HCT116 (cell line): Measurements from ENCODE around the gene COL5A2. TPM values are rescaled to one million over a fixed set of nuclear protein-coding genes. Genes with fewer than 3 reads are reported as not detected.

Experiments used
- ATAC-seq: fragments of 200-7000 bp; cut with Tn5 transposase; 2 replicates; pipeline ENCODE4 v1.9.1; 2020; ENCODE audit warnings: mild to moderate bottlenecking, moderate library complexity
- BruUV-seq: library from RNA; stranded (reverse); fragments of 400-500 nt; replicated peaks from 2 replicates; lab custom pipeline; 2021; lab: Mats Ljungman, UMichigan
- CTCF ChIA-PET: fragments of 300-600 bp; sonication (Branson Sonifier 250); formaldehyde crosslinking; loops from one replicate; lab custom pipeline; 2021; ENCODE audit warnings: antibody characterized with exemption; lab: Charles Lee
- POLR2A ChIA-PET: fragments of 300-600, 350-600 bp; sonication (Branson Sonifier 250); formaldehyde crosslinking; loops from one replicate; lab custom pipeline; 2021; ENCODE audit warnings: antibody characterized with exemption; lab: Charles Lee
- RAD21 ChIA-PET, 2 experiments: fragments of 300-600 bp; sonication (Branson Sonifier 250); formaldehyde crosslinking; loops; one replicate each; lab custom pipeline; 2023; ENCODE audit warnings: low total read pairs in 2 of 2; ENCODE audit not compliant: uncharacterized antibody in 2 of 2, unreplicated experiment in 2 of 2, low non-redundant PET in 1 of 2; lab: Charles Lee
- DNase-seq: peaks from one replicate; pipeline ENCODE4 v3.0.0-alpha.2; 2010; ENCODE audit warnings: low read depth, low spot score
- H2AFZ ChIP-seq: fragments of 200-600 bp; shearing (Covaris generic), sonication (generic); 2 replicates; pipeline ENCODE4 v1.6.1; 2017; ENCODE audit warnings: low read depth, mixed run types, mixed read lengths, antibody characterized with exemption, low read length; ENCODE audit not compliant: poor library complexity, severe bottlenecking
- H3K27ac ChIP-seq: 2 replicates; pipeline ENCODE4 v1.5.1; 2012; ENCODE audit warnings: low read depth, low read length
- H3K27me3 ChIP-seq: fragments of 200-600 bp; sonication (generic); 2 replicates; pipeline ENCODE4 v1.6.1; 2016; ENCODE audit warnings: mixed run types, low read length, mixed read lengths; ENCODE audit not compliant: insufficient read depth
- H3K36me3 ChIP-seq, 2 experiments: fragments of 200-500 bp in 1 of 2; fragments of 200-600 bp in 1 of 2; sonication (Bioruptor generic) in 1 of 2; sonication (generic) in 1 of 2; 2 replicates each; pipeline versions ENCODE4 v1.5.1 to v1.6.1; 2014 to 2016; ENCODE audit warnings: low read length in 2 of 2, inconsistent platforms in 1 of 2, mixed read lengths in 1 of 2, mixed run types in 1 of 2; ENCODE audit not compliant: insufficient read depth in 2 of 2, control insufficient read depth in 1 of 2
- H3K4me1 ChIP-seq, 2 experiments: fragments of 200-600 bp in 1 of 2; sonication (generic) in 1 of 2; 2 replicates each; pipeline versions ENCODE4 v1.5.1 to v1.6.1; 2012 to 2017; ENCODE audit warnings: low read length in 2 of 2, inconsistent platforms in 1 of 2, mild to moderate bottlenecking in 1 of 2, mixed read lengths in 1 of 2, mixed run types in 1 of 2, moderate library complexity in 1 of 2; ENCODE audit not compliant: insufficient read depth in 2 of 2, control insufficient read depth in 1 of 2
- H3K4me2 ChIP-seq: fragments of 200-600 bp; sonication (generic); 2 replicates; pipeline ENCODE4 v1.6.1; 2017; ENCODE audit warnings: mixed run types, low read length, mixed read lengths
- H3K4me3 ChIP-seq, 2 experiments: fragments of 200-600 bp in 1 of 2; sonication (generic) in 1 of 2; replicated peaks in 1 of 2; 2 replicates each; pipeline ENCODE4 v1.5.1; 2011 to 2016; ENCODE audit warnings: low read length in 2 of 2, control low read depth in 1 of 2, low read depth in 1 of 2, mild to moderate bottlenecking in 1 of 2, mixed read lengths in 1 of 2, mixed run types in 1 of 2
- H3K79me2 ChIP-seq: fragments of 200-600 bp; sonication (generic); 2 replicates; pipeline ENCODE4 v1.6.1; 2017; ENCODE audit warnings: mild to moderate bottlenecking, mixed run types, low read length, moderate library complexity, mixed read lengths; ENCODE audit not compliant: insufficient read depth
- H3K9ac ChIP-seq: fragments of 200-600 bp; sonication (generic); 2 replicates; pipeline ENCODE4 v1.6.1; 2016; ENCODE audit warnings: low read length, mixed read lengths
- H3K9me2 ChIP-seq: fragments of 200-600 bp; sonication (generic), shearing (Covaris generic); 2 replicates; pipeline ENCODE4 v1.6.1; 2017; ENCODE audit warnings: mixed run types, mild to moderate bottlenecking, moderate library complexity; ENCODE audit not compliant: insufficient read depth
- H3K9me3 ChIP-seq, 2 experiments: fragments of 200-500 bp in 1 of 2; fragments of 200-600 bp in 1 of 2; sonication (Bioruptor generic) in 1 of 2; sonication (generic) in 1 of 2; 2 replicates each; pipeline ENCODE4 v1.6.1; 2014 to 2017; ENCODE audit warnings: low read length in 2 of 2, mixed read lengths in 2 of 2, inconsistent platforms in 1 of 2, low read depth in 1 of 2, mild to moderate bottlenecking in 1 of 2, mixed run types in 1 of 2, moderate library complexity in 1 of 2; ENCODE audit not compliant: control insufficient read depth in 1 of 2, insufficient read depth in 1 of 2
- H4K20me1 ChIP-seq: fragments of 200-600 bp; sonication (generic), shearing (Covaris generic); 2 replicates; pipeline ENCODE4 v1.6.1; 2017; ENCODE audit warnings: mixed run types, mild to moderate bottlenecking, moderate library complexity; ENCODE audit not compliant: insufficient read depth
- ATF3 ChIP-seq: IDR thresholded peaks from 2 replicates; pipeline ENCODE4 v1.6.1; 2012
- CEBPB ChIP-seq: IDR thresholded peaks from 2 replicates; pipeline ENCODE4 v1.6.1; 2012; ENCODE audit warnings: low read depth
- CTCF ChIP-seq, 3 experiments: fragments of 200-600 bp in 1 of 3; sonication (generic) in 1 of 3; IDR thresholded peaks in 2 of 3; conservative IDR thresholded peaks in 1 of 3; 2 replicates each; pipeline ENCODE4 v1.5.1; 2012 to 2017; ENCODE audit warnings: low read depth in 2 of 3, low read length in 2 of 3, antibody characterized with exemption in 1 of 3, borderline replicate concordance in 1 of 3, control low read depth in 1 of 3, mild to moderate bottlenecking in 1 of 3, mixed read lengths in 1 of 3, mixed run types in 1 of 3, moderate library complexity in 1 of 3; ENCODE audit not compliant: insufficient read depth in 1 of 3
- EGR1 ChIP-seq: IDR thresholded peaks from 2 replicates; pipeline ENCODE4 v1.6.1; 2012; ENCODE audit warnings: low read depth
- ELF1 ChIP-seq: IDR thresholded peaks from 2 replicates; pipeline ENCODE4 v1.6.1; 2012; ENCODE audit warnings: low read depth, borderline replicate concordance
- EZH2 ChIP-seq: fragments of 200-600 bp; sonication (generic); IDR thresholded peaks from 2 replicates; pipeline ENCODE4 v1.6.1; 2017; ENCODE audit warnings: antibody characterized with exemption, mixed run types
- EZH2phosphoT487 ChIP-seq: fragments of 200-600 bp; IDR thresholded peaks from 2 replicates; pipeline ENCODE4 v1.6.1; 2018; ENCODE audit warnings: antibody characterized with exemption, borderline replicate concordance
- FOSL1 ChIP-seq: IDR thresholded peaks from 2 replicates; pipeline ENCODE4 v1.6.1; 2012; ENCODE audit warnings: low read depth
- JUND ChIP-seq: IDR thresholded peaks from 2 replicates; pipeline ENCODE4 v1.6.1; 2012
- MAX ChIP-seq: IDR thresholded peaks from 2 replicates; pipeline ENCODE4 v1.6.1; 2012
- POLR2A ChIP-seq: IDR thresholded peaks from 2 replicates; pipeline ENCODE4 v1.7.0; 2011; ENCODE audit warnings: borderline replicate concordance; ENCODE audit not compliant: insufficient read depth, insufficient read length; ENCODE audit errors: extremely low read depth
- POLR2AphosphoS5 ChIP-seq: IDR thresholded peaks from 2 replicates; pipeline ENCODE4 v1.6.1; 2011; ENCODE audit warnings: mild to moderate bottlenecking, low read depth, low read length, moderate library complexity
- RAD21 ChIP-seq: IDR thresholded peaks from 2 replicates; pipeline ENCODE4 v1.6.1; 2012; ENCODE audit warnings: low read depth, mild to moderate bottlenecking
- SIN3A ChIP-seq: IDR thresholded peaks from 2 replicates; pipeline ENCODE4 v1.6.1; 2012; ENCODE audit warnings: low read depth
- SP1 ChIP-seq: IDR thresholded peaks from 2 replicates; pipeline ENCODE4 v1.6.1; 2012; ENCODE audit warnings: low read depth
- TCF7L2 ChIP-seq: IDR thresholded peaks from 2 replicates; pipeline ENCODE4 v1.7.0; 2011; ENCODE audit warnings: borderline replicate concordance, inconsistent platforms; ENCODE audit not compliant: insufficient read depth, insufficient read length; ENCODE audit errors: extremely low read depth
- ZNF274 ChIP-seq: fragments of 200-500 bp; sonication (Bioruptor generic); IDR thresholded peaks from 2 replicates; pipeline ENCODE4 v1.6.1; 2014; ENCODE audit warnings: mild to moderate bottlenecking, low read depth, low read length, inconsistent platforms
- intact Hi-C: fragments of 100-400 bp; cut with micrococcal nuclease; formaldehyde crosslinking; loops from 2 replicates; pipeline ENCODE4 v1.10.0; 2022
- total RNA-seq: library from RNA; stranded (reverse); gene quantifications from one replicate; pipeline ENCODE4 v1.2.1, GENCODE V29; 2021; ENCODE audit not compliant: unreplicated experiment

The COL5A2 gene
- total RNA-seq, 1 experiment from 2014 or later = 2.3 TPM

GRCh38 chr2:189010536-189010935, 169.0 kb downstream of the COL5A2 start:
- intact Hi-C loops = no loop called here
- H3K9me2 ChIP-seq = no peaks in the 10 kb centered on the region
- ChIA-PET POLR2A (no interaction called here), CTCF (no interaction called here), RAD21 (no interaction called here)
- DNase-seq (no peak), ATAC-seq (no peak)
- H3K27ac ChIP-seq = no peak overlapping the region
- no peaks in the 10 kb centered on the region for H3K4me1 ChIP-seq
- no peaks in the 10 kb centered on the region for H4K20me1 ChIP-seq
- H3K27me3 ChIP-seq = no peaks in the 10 kb centered on the region
- no peak overlapping the region for H2AFZ ChIP-seq
- H3K79me2 ChIP-seq = no peaks in the 10 kb centered on the region
- BruUV-seq = no TSS peak
- H3K4me2 ChIP-seq = no peak overlapping the region
- H3K36me3 ChIP-seq = no peaks in the 10 kb centered on the region
- no peak overlapping the region for H3K9ac ChIP-seq
- H3K4me3 ChIP-seq = no peak overlapping the region
- H3K9me3 ChIP-seq = no peaks in the 10 kb centered on the region
- TF ChIP-seq ZNF274 (no peak), MAX (no peak), FOSL1 (no peak), ELF1 (no peak), RAD21 (no peak), TCF7L2 (no peak), POLR2A (no peak), EZH2 (no peak), ATF3 (no peak), EGR1 (no peak), SIN3A (no peak), CTCF (IDR thresholded peaks at IDR 0.05 in 2 of 3, conservative IDR thresholded peaks at IDR 0.05 in 1 of 3; ENCODE audit: borderline replicate concordance in 1 of 3, insufficient read depth in 1 of 3, low read depth in 2 of 3, low read length in 2 of 3) (no peak), POLR2AphosphoS5 (no peak), CEBPB (no peak), JUND (no peak), SP1 (no peak), EZH2phosphoT487 (no peak)
